Right lobe of liver (tissue), 4 donors: ENCODE results near the gene NANOS3.

Experiments used
- POLR2A ChIP-seq: fragments of 450-650 bp; IDR thresholded peaks from one replicate; pipeline ENCODE4 v1.6.1; 2017; ENCODE audit warnings: antibody characterized with exemption, mild to moderate bottlenecking
- TF ChIP-seq, protein P1 (sequence below), 4 donors: fragments of 200-600 bp in 3 of 4; fragments of 450-650 bp in 1 of 4; IDR thresholded peaks; one replicate each; pipeline versions ENCODE4 v1.5.1 to v1.8.0; 2016 to 2022; ENCODE audit warnings: antibody characterized with exemption in 4 of 4, mild to moderate bottlenecking in 2 of 4
- donor health status: DM: no; HTN: no; CAD: no.
- donor health status: DM: no; HTN: no; CAD: no.
- donor health status: DM: no; HTN: yes; CAD: no.

- TF ChIP-seq, protein P1, sequence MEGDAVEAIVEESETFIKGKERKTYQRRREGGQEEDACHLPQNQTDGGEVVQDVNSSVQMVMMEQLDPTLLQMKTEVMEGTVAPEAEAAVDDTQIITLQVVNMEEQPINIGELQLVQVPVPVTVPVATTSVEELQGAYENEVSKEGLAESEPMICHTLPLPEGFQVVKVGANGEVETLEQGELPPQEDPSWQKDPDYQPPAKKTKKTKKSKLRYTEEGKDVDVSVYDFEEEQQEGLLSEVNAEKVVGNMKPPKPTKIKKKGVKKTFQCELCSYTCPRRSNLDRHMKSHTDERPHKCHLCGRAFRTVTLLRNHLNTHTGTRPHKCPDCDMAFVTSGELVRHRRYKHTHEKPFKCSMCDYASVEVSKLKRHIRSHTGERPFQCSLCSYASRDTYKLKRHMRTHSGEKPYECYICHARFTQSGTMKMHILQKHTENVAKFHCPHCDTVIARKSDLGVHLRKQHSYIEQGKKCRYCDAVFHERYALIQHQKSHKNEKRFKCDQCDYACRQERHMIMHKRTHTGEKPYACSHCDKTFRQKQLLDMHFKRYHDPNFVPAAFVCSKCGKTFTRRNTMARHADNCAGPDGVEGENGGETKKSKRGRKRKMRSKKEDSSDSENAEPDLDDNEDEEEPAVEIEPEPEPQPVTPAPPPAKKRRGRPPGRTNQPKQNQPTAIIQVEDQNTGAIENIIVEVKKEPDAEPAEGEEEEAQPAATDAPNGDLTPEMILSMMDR (IDR thresholded peaks at IDR 0.05): no peak
- no peak for TF ChIP-seq POLR2A
Observed at GRCh38 chr19:13926010-13926409, 49.1 kb downstream of the NANOS3 start.
